ENCODE data around the gene HBA2.
A peak's percentile ranks its signal among the peaks of the same experiment; 100 is the strongest.

Gene HBA2

GRCh38 chr16:177981-178667, 5.4 kb downstream of the HBA2 start:
- DNase-seq (ENCODE audit: low spot score), result no peak
- TF ChIP-seq, protein P1, sequence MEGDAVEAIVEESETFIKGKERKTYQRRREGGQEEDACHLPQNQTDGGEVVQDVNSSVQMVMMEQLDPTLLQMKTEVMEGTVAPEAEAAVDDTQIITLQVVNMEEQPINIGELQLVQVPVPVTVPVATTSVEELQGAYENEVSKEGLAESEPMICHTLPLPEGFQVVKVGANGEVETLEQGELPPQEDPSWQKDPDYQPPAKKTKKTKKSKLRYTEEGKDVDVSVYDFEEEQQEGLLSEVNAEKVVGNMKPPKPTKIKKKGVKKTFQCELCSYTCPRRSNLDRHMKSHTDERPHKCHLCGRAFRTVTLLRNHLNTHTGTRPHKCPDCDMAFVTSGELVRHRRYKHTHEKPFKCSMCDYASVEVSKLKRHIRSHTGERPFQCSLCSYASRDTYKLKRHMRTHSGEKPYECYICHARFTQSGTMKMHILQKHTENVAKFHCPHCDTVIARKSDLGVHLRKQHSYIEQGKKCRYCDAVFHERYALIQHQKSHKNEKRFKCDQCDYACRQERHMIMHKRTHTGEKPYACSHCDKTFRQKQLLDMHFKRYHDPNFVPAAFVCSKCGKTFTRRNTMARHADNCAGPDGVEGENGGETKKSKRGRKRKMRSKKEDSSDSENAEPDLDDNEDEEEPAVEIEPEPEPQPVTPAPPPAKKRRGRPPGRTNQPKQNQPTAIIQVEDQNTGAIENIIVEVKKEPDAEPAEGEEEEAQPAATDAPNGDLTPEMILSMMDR (IDR thresholded peaks at IDR 0.05; ENCODE audit: borderline replicate concordance, control extremely low read depth, extremely low read depth, insufficient read depth, missing control alignments), result no peak
- in situ Hi-C loops (cut with MboI; ENCODE audit: low sequenced_read_pairs, unreplicated experiment), result no loop called here

GRCh38 chr16:178668-179015, 6.0 kb downstream of the HBA2 start:
- DNase-seq (ENCODE audit: low spot score), result no peak
- TF ChIP-seq, protein P1 (IDR thresholded peaks at IDR 0.05; ENCODE audit: borderline replicate concordance, control extremely low read depth, extremely low read depth, insufficient read depth, missing control alignments), result no peak
- in situ Hi-C loops (cut with MboI; ENCODE audit: low sequenced_read_pairs, unreplicated experiment), result no loop called here

GRCh38 chr16:179211-180092, 6.8 kb downstream of the HBA2 start:
- no peak for DNase-seq (ENCODE audit: low spot score)
- in situ Hi-C loops (cut with MboI; ENCODE audit: low sequenced_read_pairs, unreplicated experiment), result loop anchor here (5.0 kb wide), 1 partner anchor 62 kb away; no protein-coding TSS in a partner anchor
- TF ChIP-seq, protein P1 (IDR thresholded peaks at IDR 0.05; ENCODE audit: borderline replicate concordance, control extremely low read depth, extremely low read depth, insufficient read depth, missing control alignments), result no peak

DNA sequence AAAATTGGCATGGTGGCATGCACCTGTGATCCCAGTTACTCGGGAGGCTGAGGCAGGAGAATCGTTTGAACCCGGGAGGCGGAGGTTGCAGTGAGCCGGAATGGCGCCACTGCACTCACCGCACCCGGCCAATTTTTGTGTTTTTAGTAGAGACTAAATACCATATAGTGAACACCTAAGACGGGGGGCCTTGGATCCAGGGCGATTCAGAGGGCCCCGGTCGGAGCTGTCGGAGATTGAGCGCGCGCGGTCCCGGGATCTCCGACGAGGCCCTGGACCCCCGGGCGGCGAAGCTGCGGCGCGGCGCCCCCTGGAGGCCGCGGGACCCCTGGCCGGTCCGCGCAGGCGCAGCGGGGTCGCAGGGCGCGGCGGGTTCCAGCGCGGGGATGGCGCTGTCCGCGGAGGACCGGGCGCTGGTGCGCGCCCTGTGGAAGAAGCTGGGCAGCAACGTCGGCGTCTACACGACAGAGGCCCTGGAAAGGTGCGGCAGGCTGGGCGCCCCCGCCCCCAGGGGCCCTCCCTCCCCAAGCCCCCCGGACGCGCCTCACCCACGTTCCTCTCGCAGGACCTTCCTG, 7.5 kb downstream of the HBA2 start, which contains the start of gene HBQ1:
HBQ1 (plus strand) TSS at position 359 of the 575 bp plus-strand sequence; CDS start at position 387, 28 bp downstream.
- peak; percentile 64 for DNase-seq (ENCODE audit: low spot score)
- in situ Hi-C loops (cut with MboI; ENCODE audit: low sequenced_read_pairs, unreplicated experiment), result loop anchor here (5.0 kb wide), 1 partner anchor 63 kb away; no protein-coding TSS in a partner anchor
- TF ChIP-seq, protein P1 (IDR thresholded peaks at IDR 0.05; ENCODE audit: borderline replicate concordance, control extremely low read depth, extremely low read depth, insufficient read depth, missing control alignments), result peak; percentile 51

GRCh38 chr16:180681-181564, 8.2 kb downstream of the HBA2 start:
- in situ Hi-C loops (cut with MboI; ENCODE audit: low sequenced_read_pairs, unreplicated experiment), result loop anchor here (5.0 kb wide), 1 partner anchor 64 kb away; no protein-coding TSS in a partner anchor
- peak; percentile 95 for DNase-seq (ENCODE audit: low spot score)
- TF ChIP-seq, protein P1 (IDR thresholded peaks at IDR 0.05; ENCODE audit: borderline replicate concordance, control extremely low read depth, extremely low read depth, insufficient read depth, missing control alignments), result peak; percentile 17

Measured in GM13976 (cell line).